Stimulated activated CD8-positive, alpha-beta memory T cell treated with anti-CD3 and anti-CD28 coated beads, Interleukin-2, amount 100 ng/mL, for 1 hour (primary cell): ENCODE measurements around the gene GPR137B.

Source experiments
- DNase-seq, 2 donors: peaks; one replicate each; pipeline ENCODE4 v3.0.0-alpha.2; 2020; ENCODE audit warnings: low read depth in 2 of 2

GPR137B gene

GRCh38 chr1:236142253-236143103 is at the start of gene GPR137B:
TSS of gene GPR137B (plus strand) at chr1:236142539. CDS start at chr1:236142623, 84 bp downstream.
- peak in 1 of 2 donors; percentile 41 for DNase-seq

- no peak for DNase-seq
Observed at GRCh38 chr1:236092899-236093298, 49.4 kb upstream of the GPR137B start.

GRCh38 chr1:236095705-236096520 is 46.4 kb upstream of the GPR137B start:
- no peak for DNase-seq

- peak; percentile 66 to 74 for DNase-seq
Observed at GRCh38 chr1:236096660-236097482, 45.5 kb upstream of the GPR137B start.

GRCh38 chr1:236098267-236098666 is 44.1 kb upstream of the GPR137B start:
- no peak for DNase-seq

GRCh38 chr1:236099355-236099974 is 42.9 kb upstream of the GPR137B start:
- no peak for DNase-seq

GRCh38 chr1:236100799-236101198 is 41.5 kb upstream of the GPR137B start:
- DNase-seq = no peak

GRCh38 chr1:236101233-236102200 is 40.8 kb upstream of the GPR137B start:
- no peak for DNase-seq

- DNase-seq = no peak
Observed at GRCh38 chr1:236102611-236103010, 39.7 kb upstream of the GPR137B start.

GRCh38 chr1:236103059-236103458 is 39.3 kb upstream of the GPR137B start:
- DNase-seq = no peak

GRCh38 chr1:236103646-236104218 is 38.6 kb upstream of the GPR137B start:
- peak; percentile 13 to 18 for DNase-seq

- no peak for DNase-seq
Observed at GRCh38 chr1:236107121-236107907, 35.0 kb upstream of the GPR137B start.

GRCh38 chr1:236108027-236108648 is 34.2 kb upstream of the GPR137B start:
- no peak for DNase-seq

GRCh38 chr1:236110137-236110536 is 32.2 kb upstream of the GPR137B start:
- no peak for DNase-seq

- DNase-seq = no peak
Observed at GRCh38 chr1:236111527-236112331, 30.6 kb upstream of the GPR137B start.

GRCh38 chr1:236112332-236112627 is 30.1 kb upstream of the GPR137B start:
- no peak for DNase-seq

- no peak for DNase-seq
Observed at GRCh38 chr1:236113324-236114032, 28.9 kb upstream of the GPR137B start.
